Keratinocyte (primary cell): ENCODE measurements around the gene PLEKHM1. TPM values are rescaled to one million over a fixed set of nuclear protein-coding genes. Genes with fewer than 3 reads are reported as not detected.

Experiments used
- DNase-seq: peaks from one replicate; pipeline ENCODE4 v3.0.0-alpha.2; 2011; ENCODE audit warnings: low read depth, missing footprints, low spot score
- FAIRE-seq: peaks from 2 replicates; lab custom pipeline; 2011; peaks lifted over from hg19 to GRCh38; lab: Jason Lieb, UNC
- H2AFZ ChIP-seq: 2 replicates; pipeline ENCODE4 v1.6.0; 2012; ENCODE audit warnings: low read length, control low read depth, inconsistent platforms; ENCODE audit not compliant: control insufficient read depth
- H3K27ac ChIP-seq: 2 replicates; pipeline ENCODE4 v1.5.1; 2011; ENCODE audit warnings: low read length; ENCODE audit not compliant: control insufficient read depth, insufficient read depth
- H3K27me3 ChIP-seq: 3 replicates; pipeline ENCODE4 v1.6.0; 2011; ENCODE audit warnings: low read length; ENCODE audit not compliant: control insufficient read depth, insufficient read depth; ENCODE audit errors: extremely low read depth
- H3K36me3 ChIP-seq, 2 experiments: 2 replicates in 1 of 2; 3 replicates in 1 of 2; pipeline ENCODE4 v1.5.1; 2011; ENCODE audit warnings: low read length in 2 of 2, mild to moderate bottlenecking in 1 of 2; ENCODE audit not compliant: control insufficient read depth in 2 of 2, insufficient read depth in 2 of 2; ENCODE audit errors: extremely low read depth in 1 of 2
- H3K4me1 ChIP-seq: 3 replicates; pipeline ENCODE4 v1.5.1; 2011; ENCODE audit warnings: low read length; ENCODE audit not compliant: control insufficient read depth, insufficient read depth; ENCODE audit errors: extremely low read depth
- H3K4me2 ChIP-seq: 3 replicates; pipeline ENCODE4 v1.6.0; 2011; ENCODE audit warnings: low read depth, low read length; ENCODE audit not compliant: control insufficient read depth, insufficient read depth; ENCODE audit errors: extremely low read depth
- H3K4me3 ChIP-seq, 3 experiments: fragments of 200-600 bp in 1 of 3; sonication (generic) in 1 of 3; 2 replicates in 2 of 3; 3 replicates in 1 of 3; pipeline ENCODE4 v1.5.1; 2011 to 2016; ENCODE audit warnings: low read length in 3 of 3, mild to moderate bottlenecking in 3 of 3, control low read depth in 2 of 3, inconsistent platforms in 1 of 3, low read depth in 1 of 3, mixed read lengths in 1 of 3, mixed run types in 1 of 3, moderate library complexity in 1 of 3; ENCODE audit not compliant: control insufficient read depth in 2 of 3, insufficient read depth in 2 of 3; ENCODE audit errors: extremely low read depth in 1 of 3
- H3K79me2 ChIP-seq: 2 replicates; pipeline ENCODE4 v1.6.0; 2012; ENCODE audit warnings: low read length; ENCODE audit not compliant: control insufficient read depth, insufficient read depth
- H3K9ac ChIP-seq: 3 replicates; pipeline ENCODE4 v1.6.0; 2011; ENCODE audit warnings: low read length; ENCODE audit not compliant: control insufficient read depth, insufficient read depth; ENCODE audit errors: extremely low read depth
- H3K9me1 ChIP-seq: 3 replicates; pipeline ENCODE4 v1.6.0; 2011; ENCODE audit warnings: low read length; ENCODE audit not compliant: control insufficient read depth, insufficient read depth; ENCODE audit errors: extremely low read depth
- H3K9me3 ChIP-seq: 2 replicates; pipeline ENCODE4 v1.5.1; 2012; ENCODE audit warnings: low read depth, low read length; ENCODE audit not compliant: control insufficient read depth
- H4K20me1 ChIP-seq: 3 replicates; pipeline ENCODE4 v1.6.0; 2011; ENCODE audit warnings: low read length; ENCODE audit not compliant: control insufficient read depth, insufficient read depth; ENCODE audit errors: extremely low read depth
- CTCF ChIP-seq, 3 experiments: IDR thresholded peaks in 1 of 3; conservative IDR thresholded peaks in 1 of 3; optimal IDR thresholded peaks in 1 of 3; 2 replicates in 2 of 3; 3 replicates in 1 of 3; pipeline versions ENCODE3 to v1.5.1; 2011; ENCODE audit warnings: low read length in 3 of 3, mild to moderate bottlenecking in 3 of 3, moderate library complexity in 2 of 3, control low read depth in 1 of 3, inconsistent platforms in 1 of 3; ENCODE audit not compliant: insufficient read depth in 2 of 3; ENCODE audit errors: extremely low read depth in 1 of 3
- EZH2 ChIP-seq: IDR thresholded peaks from one replicate; pipeline ENCODE4 v1.6.1; 2012; ENCODE audit warnings: inconsistent platforms, mild to moderate bottlenecking, low read length, moderate library complexity
- dilution Hi-C: fragments of 300-500 bp; cut with MboI; formaldehyde crosslinking; loops from one replicate; pipeline ENCODE4 v1.7.0; 2020; ENCODE audit warnings: low sequenced_read_pairs; ENCODE audit not compliant: extremely low pct_ligation_motif_present
- polyA plus RNA-seq, 5 experiments: library from polyadenylated mRNA; depleted of rRNA in 3 of 5; stranded (reverse) in 3 of 5; stranded (forward) in 1 of 5; unstranded in 1 of 5; fragments of >200 nt; gene quantifications; 1 replicate in 1 of 5; 2 replicates in 3 of 5; 3 replicates in 1 of 5; pipeline versions ENCODE4 v1.2.1 to v1.2.3, GENCODE V29; 2011 to 2012; ENCODE audit warnings: missing spikeins in 2 of 5, low read depth in 1 of 5, low replicate concordance in 1 of 5

Gene PLEKHM1
- polyA plus RNA-seq, 1 donor (not counting 4 experiments of a cell fraction or from before 2014, with no cell fraction given) = 33.0 TPM

GRCh38 chr17:45403906-45404490 is 86.5 kb downstream of the PLEKHM1 start:
- no peak for FAIRE-seq
- no peak for TF ChIP-seq EZH2
- no peak for TF ChIP-seq CTCF (optimal IDR thresholded peaks at IDR 0.05 in 1 of 3, IDR thresholded peaks at IDR 0.05 in 1 of 3, conservative IDR thresholded peaks at IDR 0.05 in 1 of 3; ENCODE audit: extremely low read depth in 1 of 3, insufficient read depth in 2 of 3, low read length in 3 of 3)
- Histone ChIP-seq H3K4me1 (no peaks in the 10 kb centered on the region), H3K27ac (no peak overlapping the region), H3K9ac (no peak overlapping the region), H3K9me3 (no peaks in the 10 kb centered on the region), H3K4me2 (no peak overlapping the region), H3K36me3 (peaks cover 18 to 47% of the 10 kb centered on the region in 2 experiments), H2AFZ (no peak overlapping the region), H3K79me2 (no peaks in the 10 kb centered on the region), H3K4me3 (no peak overlapping the region), H3K27me3 (no peaks in the 10 kb centered on the region), H4K20me1 (no peaks in the 10 kb centered on the region), H3K9me1 (no peaks in the 10 kb centered on the region)
- dilution Hi-C loops = no loop called here
- DNase-seq = no peak

- Histone ChIP-seq H3K9me3 (no peaks in the 10 kb centered on the region), H3K9me1 (no peaks in the 10 kb centered on the region), H3K9ac (no peak overlapping the region), H3K27ac (no peak overlapping the region), H3K79me2 (no peaks in the 10 kb centered on the region), H3K27me3 (no peaks in the 10 kb centered on the region), H3K4me3 (no peak overlapping the region), H3K4me2 (no peak overlapping the region), H3K36me3 (peaks cover 19 to 49% of the 10 kb centered on the region in 2 experiments), H3K4me1 (no peaks in the 10 kb centered on the region), H4K20me1 (no peaks in the 10 kb centered on the region), H2AFZ (no peak overlapping the region)
- no peak for FAIRE-seq
- TF ChIP-seq CTCF (optimal IDR thresholded peaks at IDR 0.05 in 1 of 3, IDR thresholded peaks at IDR 0.05 in 1 of 3, conservative IDR thresholded peaks at IDR 0.05 in 1 of 3; ENCODE audit: extremely low read depth in 1 of 3, insufficient read depth in 2 of 3, low read length in 3 of 3) (no peak), EZH2 (no peak)
- dilution Hi-C loops = no loop called here
- no peak for DNase-seq
Observed at GRCh38 chr17:45402916-45403315, 87.6 kb downstream of the PLEKHM1 start.
